A549 (cell line): ENCODE measurements around the gene NPAT.

ENCODE experiments used
- CBX2 ChIP-seq: fragments of 200-600 bp; sonication (generic); IDR thresholded peaks from 2 replicates; pipeline ENCODE4 v1.6.1; 2016; ENCODE audit warnings: low read depth, mild to moderate bottlenecking, borderline replicate concordance
- CEBPB ChIP-seq, 2 experiments: fragments of >200 bp in 1 of 2; sonication (Bioruptor Twin) in 1 of 2; formaldehyde crosslinking in 1 of 2; IDR thresholded peaks; 2 replicates each; pipeline ENCODE4 v1.6.1; 2012 to 2016
- CHD2 ChIP-seq: fragments of 150-350 bp; IDR thresholded peaks from 2 replicates; pipeline ENCODE4 v1.6.1; 2014; ENCODE audit warnings: low read length; ENCODE audit not compliant: partially characterized antibody
- EP300 ChIP-seq, 2 experiments: fragments of >200 bp; sonication (Bioruptor Twin); formaldehyde crosslinking; IDR thresholded peaks; 2 replicates in 1 of 2; 3 replicates in 1 of 2; pipeline ENCODE4 v1.6.1; 2016 to 2017
- HDAC2 ChIP-seq: fragments of 200-600 bp; sonication (generic); IDR thresholded peaks from 2 replicates; pipeline ENCODE4 v1.6.1; 2016
- MAZ ChIP-seq: fragments of 150-350 bp; IDR thresholded peaks from 2 replicates; pipeline ENCODE4 v1.6.1; 2014; ENCODE audit warnings: antibody characterized with exemption, low read depth, low read length, borderline replicate concordance
- MYC ChIP-seq: IDR thresholded peaks from 2 replicates; pipeline ENCODE4 v1.6.1; 2012; ENCODE audit warnings: mild to moderate bottlenecking, inconsistent platforms, low read length, improper control_type of control experiment, borderline replicate concordance
- POLR2A ChIP-seq: IDR thresholded peaks from 2 replicates; pipeline ENCODE4 v1.6.1; 2012; ENCODE audit warnings: mild to moderate bottlenecking, low read length
- RAD21 ChIP-seq, 2 experiments: fragments of >200 bp in 1 of 2; sonication (Bioruptor Twin) in 1 of 2; formaldehyde crosslinking in 1 of 2; IDR thresholded peaks in 1 of 2; conservative IDR thresholded peaks in 1 of 2; 2 replicates in 1 of 2; 3 replicates in 1 of 2; pipeline ENCODE4 v1.6.1; 2012 to 2018; ENCODE audit warnings: inconsistent platforms in 1 of 2
- SMC3 ChIP-seq: fragments of >200 bp; sonication (Bioruptor Twin); formaldehyde crosslinking; IDR thresholded peaks from 3 replicates; pipeline ENCODE4 v1.6.1; 2018; ENCODE audit warnings: inconsistent platforms
- ZFP36 ChIP-seq: fragments of 450-650 bp; IDR thresholded peaks from 2 replicates; pipeline ENCODE4 v1.6.1; 2014; ENCODE audit warnings: borderline replicate concordance; ENCODE audit not compliant: partially characterized antibody
- TF ChIP-seq, protein P1 (sequence below): fragments of >200 bp; sonication (Bioruptor Twin); formaldehyde crosslinking; IDR thresholded peaks from 3 replicates; pipeline ENCODE4 v1.5.1; 2016
- TF ChIP-seq, protein P2 (sequence below): IDR thresholded peaks from 2 replicates; pipeline ENCODE4 v1.6.1; 2012

DNA sequence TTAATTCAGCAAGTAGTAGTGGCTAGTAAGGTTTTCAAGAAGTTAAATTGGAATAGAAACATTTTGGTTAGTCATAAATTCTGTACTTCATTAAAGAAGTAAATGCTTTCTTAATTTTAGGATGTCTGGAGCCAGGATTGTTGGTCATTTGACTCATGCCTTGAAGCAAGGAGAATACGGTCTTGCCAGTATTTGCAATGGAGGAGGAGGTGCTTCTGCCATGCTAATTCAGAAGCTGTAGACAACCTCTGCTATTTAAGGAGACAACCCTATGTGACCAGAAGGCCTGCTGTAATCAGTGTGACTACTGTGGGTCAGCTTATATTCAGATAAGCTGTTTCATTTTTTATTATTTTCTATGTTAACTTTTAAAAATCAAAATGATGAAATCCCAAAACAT is 75.3 kb downstream of the NPAT start:
- TF ChIP-seq POLR2A (no peak), EP300 (IDR thresholded peaks at IDR 0.05) (no peak), CBX2 (no peak), ZFP36 (no peak), MYC (no peak), HDAC2 (no peak), RAD21 (conservative IDR thresholded peaks at IDR 0.05 in 1 of 2, IDR thresholded peaks at IDR 0.05 in 1 of 2) (no peak), CEBPB (IDR thresholded peaks at IDR 0.05) (no peak), SMC3 (no peak), MAZ (no peak), CHD2 (no peak)
- TF ChIP-seq, protein P1, sequence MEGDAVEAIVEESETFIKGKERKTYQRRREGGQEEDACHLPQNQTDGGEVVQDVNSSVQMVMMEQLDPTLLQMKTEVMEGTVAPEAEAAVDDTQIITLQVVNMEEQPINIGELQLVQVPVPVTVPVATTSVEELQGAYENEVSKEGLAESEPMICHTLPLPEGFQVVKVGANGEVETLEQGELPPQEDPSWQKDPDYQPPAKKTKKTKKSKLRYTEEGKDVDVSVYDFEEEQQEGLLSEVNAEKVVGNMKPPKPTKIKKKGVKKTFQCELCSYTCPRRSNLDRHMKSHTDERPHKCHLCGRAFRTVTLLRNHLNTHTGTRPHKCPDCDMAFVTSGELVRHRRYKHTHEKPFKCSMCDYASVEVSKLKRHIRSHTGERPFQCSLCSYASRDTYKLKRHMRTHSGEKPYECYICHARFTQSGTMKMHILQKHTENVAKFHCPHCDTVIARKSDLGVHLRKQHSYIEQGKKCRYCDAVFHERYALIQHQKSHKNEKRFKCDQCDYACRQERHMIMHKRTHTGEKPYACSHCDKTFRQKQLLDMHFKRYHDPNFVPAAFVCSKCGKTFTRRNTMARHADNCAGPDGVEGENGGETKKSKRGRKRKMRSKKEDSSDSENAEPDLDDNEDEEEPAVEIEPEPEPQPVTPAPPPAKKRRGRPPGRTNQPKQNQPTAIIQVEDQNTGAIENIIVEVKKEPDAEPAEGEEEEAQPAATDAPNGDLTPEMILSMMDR = no peak
- TF ChIP-seq, protein P2, sequence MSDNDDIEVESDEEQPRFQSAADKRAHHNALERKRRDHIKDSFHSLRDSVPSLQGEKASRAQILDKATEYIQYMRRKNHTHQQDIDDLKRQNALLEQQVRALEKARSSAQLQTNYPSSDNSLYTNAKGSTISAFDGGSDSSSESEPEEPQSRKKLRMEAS = no peak
